Breast epithelium (tissue), 3 donors: ENCODE measurements around the gene KRTAP4-9.

Experiments used
- CTCF ChIP-seq, 3 donors: fragments of 450-650 bp; IDR thresholded peaks; one replicate each; pipeline ENCODE4 v1.5.1; 2016 to 2017; ENCODE audit warnings: antibody characterized with exemption in 3 of 3, mild to moderate bottlenecking in 3 of 3, moderate library complexity in 3 of 3
- POLR2A ChIP-seq: fragments of 450-650 bp; IDR thresholded peaks from one replicate; pipeline ENCODE4 v1.6.1; 2016; ENCODE audit warnings: antibody characterized with exemption, mild to moderate bottlenecking, moderate library complexity
- POLR2AphosphoS5 ChIP-seq, 3 donors: sonication (generic); formaldehyde crosslinking; IDR thresholded peaks; one replicate each; pipeline ENCODE4 v1.6.1; 2017; ENCODE audit warnings: antibody characterized with exemption in 3 of 3

DNA sequence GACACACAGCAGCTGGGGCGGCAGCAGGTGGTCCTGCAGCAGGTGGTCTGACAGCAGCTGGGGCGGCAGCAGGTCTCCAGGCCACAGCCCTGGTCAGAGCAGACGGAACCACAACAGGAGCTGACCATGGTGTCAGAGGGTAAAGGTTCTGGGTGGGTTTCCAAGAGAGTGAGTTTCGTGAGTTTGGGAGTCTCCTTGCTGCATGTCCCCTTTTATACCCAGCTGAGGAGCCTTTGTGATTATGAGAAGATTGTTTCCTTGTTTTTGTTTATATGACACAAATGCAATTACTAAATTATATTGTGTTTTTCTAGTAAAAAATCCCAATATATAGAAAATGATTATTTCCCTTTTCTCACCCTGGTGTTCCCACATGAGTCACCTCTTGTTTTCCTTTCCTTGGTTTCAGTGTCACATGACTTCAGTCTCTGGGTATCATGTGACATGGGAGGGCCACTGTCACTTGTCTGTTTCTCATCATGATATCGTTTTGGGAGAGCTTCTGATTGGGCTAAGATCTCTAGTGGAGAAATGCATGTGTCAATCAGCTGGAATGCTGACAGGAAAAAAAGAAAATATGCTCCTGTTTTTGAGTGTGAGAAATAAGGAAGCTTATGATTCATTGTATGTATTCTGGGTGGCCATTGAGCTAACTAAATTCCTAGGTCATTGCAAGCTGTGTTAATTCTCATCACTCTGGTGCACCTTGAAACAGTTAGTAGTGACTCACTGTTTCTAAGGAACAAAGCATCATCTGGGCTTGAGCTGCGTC lies 35.4 kb downstream of the KRTAP4-9 start, which contains the start of gene KRTAP4-6:
- no peak for TF ChIP-seq POLR2AphosphoS5 (IDR thresholded peaks at IDR 0.05)
- TF ChIP-seq CTCF (IDR thresholded peaks at IDR 0.05): no peak
- TF ChIP-seq POLR2A: no peak
